HG03097 (cell line): ENCODE results near the gene CRYL1.

Experiments
- ATAC-seq: cut with Tn5 transposase; IDR thresholded peaks from one replicate; pipeline ENCODE4 v1.9.1; 2021; ENCODE audit not compliant: unreplicated experiment, low FRiP score

Gene CRYL1

GRCh38 chr13:20534038-20534608 is 8.5 kb upstream of the CRYL1 start:
- ATAC-seq, result no peak

- ATAC-seq, result no peak
Observed at GRCh38 chr13:20528452-20528851, 2.8 kb upstream of the CRYL1 start.

GRCh38 chr13:20526664-20527063 is 1.0 kb upstream of the CRYL1 start:
- ATAC-seq, result no peak

GRCh38 chr13:20525144-20525600 is 485 bp downstream of the CRYL1 start:
- no peak for ATAC-seq

GRCh38 chr13:20521364-20522115 is 4.1 kb downstream of the CRYL1 start:
- no peak for ATAC-seq

GRCh38 chr13:20519875-20520274 is 5.8 kb downstream of the CRYL1 start:
- no peak for ATAC-seq

- ATAC-seq, result no peak
Observed at GRCh38 chr13:20518660-20519100, 7.0 kb downstream of the CRYL1 start.

GRCh38 chr13:20514866-20515265 is 10.8 kb downstream of the CRYL1 start:
- no peak for ATAC-seq

GRCh38 chr13:20513466-20513995 is 12.1 kb downstream of the CRYL1 start:
- ATAC-seq, result no peak

- no peak for ATAC-seq
Observed at GRCh38 chr13:20512042-20512683, 13.5 kb downstream of the CRYL1 start.

GRCh38 chr13:20506696-20507095 is 19.0 kb downstream of the CRYL1 start:
- no peak for ATAC-seq

GRCh38 chr13:20505405-20506366 is 20.0 kb downstream of the CRYL1 start:
- ATAC-seq, result no peak

GRCh38 chr13:20503088-20504083 is 22.3 kb downstream of the CRYL1 start:
- no peak for ATAC-seq

- no peak for ATAC-seq
Observed at GRCh38 chr13:20501592-20501991, 24.1 kb downstream of the CRYL1 start.

GRCh38 chr13:20501120-20501519 is 24.5 kb downstream of the CRYL1 start:
- ATAC-seq, result no peak

- no peak for ATAC-seq
Observed at GRCh38 chr13:20499986-20500385, 25.7 kb downstream of the CRYL1 start.

- no peak for ATAC-seq
Observed at GRCh38 chr13:20498659-20499058, 27.0 kb downstream of the CRYL1 start.

GRCh38 chr13:20498129-20498528 is 27.5 kb downstream of the CRYL1 start:
- ATAC-seq, result no peak
